Panc1 (cell line): ENCODE data around the gene ZNF862. TPM values are rescaled to one million over a fixed set of nuclear protein-coding genes. Genes with fewer than 3 reads are reported as not detected.

ENCODE experiments used
- ATAC-seq: fragments of 200-7000 bp; cut with Tn5 transposase; 2 replicates; pipeline ENCODE4 v1.9.1; 2020; ENCODE audit warnings: mild to moderate bottlenecking, moderate library complexity
- BruUV-seq: library from RNA; stranded (reverse); fragments of 400-500 nt; replicated peaks from 2 replicates; lab custom pipeline; 2021; lab: Mats Ljungman, UMichigan
- CTCF ChIA-PET: fragments of 300-600 bp; sonication (Branson Sonifier 250); formaldehyde crosslinking; loops from one replicate; lab custom pipeline; 2022; ENCODE audit warnings: antibody characterized with exemption; lab: Charles Lee
- POLR2A ChIA-PET: fragments of 300-600 bp; sonication (Branson Sonifier 250); formaldehyde crosslinking; loops from one replicate; lab custom pipeline; 2022; ENCODE audit warnings: antibody characterized with exemption; lab: Charles Lee
- DNase-seq: peaks from one replicate; pipeline ENCODE4 v3.0.0-alpha.2; 2010; ENCODE audit warnings: low read depth, low spot score
- H3K27ac ChIP-seq: 2 replicates; pipeline ENCODE4 v1.5.1; 2011; ENCODE audit warnings: mild to moderate bottlenecking, low read length, inconsistent platforms
- H3K27me3 ChIP-seq: fragments of 200-500 bp; sonication (Bioruptor generic); 2 replicates; pipeline ENCODE4 v1.6.0; 2014; ENCODE audit warnings: low read length, inconsistent platforms; ENCODE audit not compliant: control insufficient read depth, insufficient read depth
- H3K36me3 ChIP-seq: fragments of 200-500 bp; sonication (Bioruptor generic); 2 replicates; pipeline ENCODE4 v1.5.1; 2014; ENCODE audit warnings: inconsistent platforms, mild to moderate bottlenecking, low read length, moderate library complexity; ENCODE audit not compliant: control insufficient read depth, insufficient read depth
- H3K4me1 ChIP-seq: 2 replicates; pipeline ENCODE4 v1.5.1; 2011; ENCODE audit warnings: inconsistent platforms, mild to moderate bottlenecking, low read length, moderate library complexity; ENCODE audit not compliant: control insufficient read depth, insufficient read depth
- H3K4me3 ChIP-seq, 2 experiments: 2 replicates each; pipeline ENCODE4 v1.5.1; 2011 to 2012; ENCODE audit warnings: low read depth in 2 of 2, low read length in 2 of 2, mild to moderate bottlenecking in 2 of 2, inconsistent platforms in 1 of 2, moderate library complexity in 1 of 2
- H3K9me3 ChIP-seq: fragments of 200-500 bp; sonication (Bioruptor generic); 2 replicates; pipeline ENCODE4 v1.5.1; 2014; ENCODE audit warnings: low read depth, mild to moderate bottlenecking, inconsistent platforms, low read length, moderate library complexity; ENCODE audit not compliant: control insufficient read depth, insufficient read depth
- CTCF ChIP-seq: fragments of 450-650 bp; IDR thresholded peaks from 2 replicates; pipeline ENCODE4 v1.5.1; 2017; ENCODE audit warnings: mild to moderate bottlenecking
- POLR2AphosphoS5 ChIP-seq: IDR thresholded peaks from 2 replicates; pipeline ENCODE4 v1.6.1; 2012; ENCODE audit warnings: mild to moderate bottlenecking, low read depth, low read length, moderate library complexity
- SIN3A ChIP-seq: IDR thresholded peaks from 2 replicates; pipeline ENCODE4 v1.6.1; 2012; ENCODE audit warnings: low read depth, mild to moderate bottlenecking, low read length, moderate library complexity, borderline replicate concordance; ENCODE audit not compliant: insufficient read depth
- TCF7L2 ChIP-seq: IDR thresholded peaks from 2 replicates; pipeline ENCODE4 v1.6.1; 2011; ENCODE audit warnings: mild to moderate bottlenecking, low read depth, low read length, inconsistent platforms
- in situ Hi-C: cut with HindIII; loops from 2 replicates; pipeline ENCODE4 v1.10.0; 2016; ENCODE audit warnings: low sequenced_read_pairs, low pct_unique_long_range_greater_than_20kb
- intact Hi-C: fragments of 100-400 bp; cut with micrococcal nuclease; formaldehyde crosslinking; loops from one replicate; pipeline ENCODE4 v1.10.0; 2022; ENCODE audit not compliant: unreplicated experiment
- total RNA-seq: library from RNA; stranded (reverse); gene quantifications from one replicate; pipeline ENCODE4 v1.2.1, GENCODE V29; 2021; ENCODE audit not compliant: unreplicated experiment
- TF ChIP-seq, protein P1 (sequence below), 2 experiments: IDR thresholded peaks; 2 replicates each; pipeline ENCODE4 v1.6.1; 2011 to 2012; ENCODE audit warnings: low read depth in 2 of 2, control low read depth in 1 of 2, low read length in 1 of 2, mild to moderate bottlenecking in 1 of 2, moderate library complexity in 1 of 2; ENCODE audit not compliant: insufficient read depth in 1 of 2

The ZNF862 gene
- total RNA-seq, 1 experiment from 2014 or later = 6.8 TPM

GRCh38 chr7:149879271-149879743 lies 41.1 kb downstream of the ZNF862 start:
- Histone ChIP-seq H3K27me3 (no peaks in the 10 kb centered on the region), H3K27ac (no peak overlapping the region), H3K4me3 (no peak overlapping the region), H3K36me3 (no peaks in the 10 kb centered on the region), H3K9me3 (no peaks in the 10 kb centered on the region), H3K4me1 (peaks cover 5% of the 10 kb centered on the region)
- intact Hi-C loops (no loop called here), in situ Hi-C loops (no loop called here)
- BruUV-seq = no TSS peak
- DNase-seq (no peak), ATAC-seq (no peak)
- ChIA-PET CTCF (no interaction called here), POLR2A (no interaction called here)
- TF ChIP-seq TCF7L2 (no peak), CTCF (no peak), SIN3A (no peak), POLR2AphosphoS5 (no peak)
- TF ChIP-seq, protein P1, sequence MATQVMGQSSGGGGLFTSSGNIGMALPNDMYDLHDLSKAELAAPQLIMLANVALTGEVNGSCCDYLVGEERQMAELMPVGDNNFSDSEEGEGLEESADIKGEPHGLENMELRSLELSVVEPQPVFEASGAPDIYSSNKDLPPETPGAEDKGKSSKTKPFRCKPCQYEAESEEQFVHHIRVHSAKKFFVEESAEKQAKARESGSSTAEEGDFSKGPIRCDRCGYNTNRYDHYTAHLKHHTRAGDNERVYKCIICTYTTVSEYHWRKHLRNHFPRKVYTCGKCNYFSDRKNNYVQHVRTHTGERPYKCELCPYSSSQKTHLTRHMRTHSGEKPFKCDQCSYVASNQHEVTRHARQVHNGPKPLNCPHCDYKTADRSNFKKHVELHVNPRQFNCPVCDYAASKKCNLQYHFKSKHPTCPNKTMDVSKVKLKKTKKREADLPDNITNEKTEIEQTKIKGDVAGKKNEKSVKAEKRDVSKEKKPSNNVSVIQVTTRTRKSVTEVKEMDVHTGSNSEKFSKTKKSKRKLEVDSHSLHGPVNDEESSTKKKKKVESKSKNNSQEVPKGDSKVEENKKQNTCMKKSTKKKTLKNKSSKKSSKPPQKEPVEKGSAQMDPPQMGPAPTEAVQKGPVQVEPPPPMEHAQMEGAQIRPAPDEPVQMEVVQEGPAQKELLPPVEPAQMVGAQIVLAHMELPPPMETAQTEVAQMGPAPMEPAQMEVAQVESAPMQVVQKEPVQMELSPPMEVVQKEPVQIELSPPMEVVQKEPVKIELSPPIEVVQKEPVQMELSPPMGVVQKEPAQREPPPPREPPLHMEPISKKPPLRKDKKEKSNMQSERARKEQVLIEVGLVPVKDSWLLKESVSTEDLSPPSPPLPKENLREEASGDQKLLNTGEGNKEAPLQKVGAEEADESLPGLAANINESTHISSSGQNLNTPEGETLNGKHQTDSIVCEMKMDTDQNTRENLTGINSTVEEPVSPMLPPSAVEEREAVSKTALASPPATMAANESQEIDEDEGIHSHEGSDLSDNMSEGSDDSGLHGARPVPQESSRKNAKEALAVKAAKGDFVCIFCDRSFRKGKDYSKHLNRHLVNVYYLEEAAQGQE (IDR thresholded peaks at IDR 0.05; ENCODE audit: insufficient read depth in 1 of 2, low read depth in 2 of 2, low read length in 1 of 2) = no peak

GRCh38 chr7:149879766-149880637 lies 41.8 kb downstream of the ZNF862 start:
- ChIA-PET CTCF (interaction anchor here (0.7 kb wide), 1 partner anchor 573 kb away, joined by 3 read pairs; no protein-coding TSS in a partner anchor), POLR2A (no interaction called here)
- H3K36me3 ChIP-seq = no peaks in the 10 kb centered on the region
- H3K4me1 ChIP-seq = no peaks in the 10 kb centered on the region; the same call in 1 of the 2 replicates
- BruUV-seq = TSS peak; percentile 84
- DNase-seq = no peak
- no peak for ATAC-seq
- H3K9me3 ChIP-seq = no peaks in the 10 kb centered on the region
- in situ Hi-C loops (no loop called here), intact Hi-C loops (loop anchor here (5.0 kb wide), 2 partner anchors 167 to 397 kb away; no protein-coding TSS in a partner anchor)
- no peaks in the 10 kb centered on the region for H3K27me3 ChIP-seq
- TF ChIP-seq TCF7L2 (no peak), POLR2AphosphoS5 (no peak), CTCF (no peak), SIN3A (no peak)
- TF ChIP-seq, protein P1 (IDR thresholded peaks at IDR 0.05; ENCODE audit: insufficient read depth in 1 of 2, low read depth in 2 of 2, low read length in 1 of 2) = no peak
- H3K27ac ChIP-seq = no peak overlapping the region
- no peak overlapping the region for H3K4me3 ChIP-seq
